Stimulated activated CD4-positive, alpha-beta T cell treated with anti-CD3 and anti-CD28 coated beads, Interleukin-15, amount 100 ng/mL, for 48 hours (primary cell): ENCODE measurements around the gene DOCK1.

Experiments used
- DNase-seq, 2 donors: peaks; one replicate each; pipeline ENCODE4 v3.0.0-alpha.2; 2020; ENCODE audit warnings: low read depth in 2 of 2

Gene DOCK1

GRCh38 chr10:127036987-127037386 lies 131.8 kb downstream of the DOCK1 start:
- no peak for DNase-seq

GRCh38 chr10:127039435-127039834 lies 134.2 kb downstream of the DOCK1 start:
- DNase-seq = no peak

- no peak for DNase-seq
These were observed 135.5 kb downstream of the DOCK1 start for GRCh38 chr10:127040756-127041155.

- DNase-seq = no peak
These were observed 136.3 kb downstream of the DOCK1 start for GRCh38 chr10:127041552-127041951.

- DNase-seq = no peak
These were observed 138.1 kb downstream of the DOCK1 start for GRCh38 chr10:127043301-127043700.

DNA sequence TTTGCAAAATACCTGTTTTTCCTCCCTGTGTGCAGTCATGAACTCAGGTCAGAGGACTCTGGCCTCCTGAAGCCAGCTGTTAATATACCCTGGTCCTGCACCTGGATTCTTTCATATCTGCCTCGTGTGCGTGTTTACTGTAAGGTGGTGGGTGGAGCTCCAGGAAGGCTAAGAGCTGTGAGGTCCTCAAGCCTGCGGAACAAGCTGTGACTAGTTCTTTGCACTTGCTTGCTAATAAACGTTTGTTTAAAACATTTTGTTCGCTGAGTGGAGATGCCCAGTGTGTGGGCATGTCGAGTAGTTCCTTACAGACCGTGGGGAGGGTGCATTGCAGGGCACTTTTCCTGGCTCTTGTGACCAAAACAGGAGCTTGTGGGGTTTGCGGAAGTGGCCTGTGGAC lies 139.0 kb downstream of the DOCK1 start:
- no peak for DNase-seq

- no peak for DNase-seq
These were observed 142.0 kb downstream of the DOCK1 start for GRCh38 chr10:127046975-127047877.

DNA sequence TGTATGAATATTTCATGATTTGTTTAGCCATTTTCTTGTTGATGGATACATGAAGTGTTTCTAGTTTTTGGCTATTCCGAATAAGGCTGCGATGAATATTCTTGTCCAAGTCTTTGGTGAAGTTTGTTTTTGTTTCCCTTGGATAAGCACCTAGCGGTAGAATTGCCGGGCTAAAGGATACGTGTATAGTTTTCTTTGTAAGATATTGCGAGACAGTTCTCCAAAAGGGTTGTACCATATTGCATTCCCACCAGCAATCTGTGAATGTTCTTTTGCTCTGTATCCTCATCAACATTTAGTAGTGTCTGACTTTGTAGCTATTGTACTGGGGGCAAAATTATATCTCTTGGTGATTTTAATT lies 142.6 kb downstream of the DOCK1 start:
- no peak for DNase-seq

DNA sequence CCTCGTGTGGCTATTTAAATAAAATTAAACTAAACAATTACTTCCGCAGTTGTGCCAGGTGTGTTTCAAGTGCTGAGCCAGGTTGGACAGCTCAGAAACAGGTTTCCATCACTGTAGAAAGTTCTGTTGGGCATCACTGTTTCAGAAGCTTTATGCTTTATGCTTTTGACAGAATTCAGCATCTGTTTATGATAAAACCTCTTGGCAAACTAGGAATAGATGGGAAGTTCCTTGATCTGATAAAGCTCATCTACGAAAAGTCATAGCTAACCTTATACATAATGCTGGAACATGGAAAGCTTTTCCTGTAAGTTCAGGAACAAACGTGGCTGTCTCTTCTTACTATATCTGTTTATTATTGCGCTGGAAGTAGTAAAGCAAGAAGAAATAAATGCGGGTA lies 143.4 kb downstream of the DOCK1 start:
- DNase-seq = no peak

DNA sequence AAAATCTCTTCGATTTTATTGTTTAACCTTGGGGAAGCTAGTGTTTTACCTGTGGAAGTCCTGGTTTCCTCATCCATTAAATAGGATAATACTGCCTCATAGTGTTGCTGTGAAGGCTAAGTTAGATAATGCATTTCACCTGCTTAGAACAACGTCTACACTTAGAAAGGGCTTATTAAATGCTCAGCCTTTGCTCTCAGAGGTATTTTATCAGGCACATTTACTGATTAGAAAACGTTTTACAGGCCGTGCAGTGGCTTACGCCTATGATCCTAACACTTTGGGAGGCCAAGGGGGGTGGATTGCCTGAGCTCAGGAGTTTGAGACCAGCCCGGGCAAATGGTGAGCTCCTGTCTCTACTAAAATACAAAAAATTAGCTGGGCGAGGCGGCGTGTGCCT lies 146.8 kb downstream of the DOCK1 start:
- no peak for DNase-seq

GRCh38 chr10:127055263-127055662 lies 150.0 kb downstream of the DOCK1 start:
- no peak for DNase-seq

DNA sequence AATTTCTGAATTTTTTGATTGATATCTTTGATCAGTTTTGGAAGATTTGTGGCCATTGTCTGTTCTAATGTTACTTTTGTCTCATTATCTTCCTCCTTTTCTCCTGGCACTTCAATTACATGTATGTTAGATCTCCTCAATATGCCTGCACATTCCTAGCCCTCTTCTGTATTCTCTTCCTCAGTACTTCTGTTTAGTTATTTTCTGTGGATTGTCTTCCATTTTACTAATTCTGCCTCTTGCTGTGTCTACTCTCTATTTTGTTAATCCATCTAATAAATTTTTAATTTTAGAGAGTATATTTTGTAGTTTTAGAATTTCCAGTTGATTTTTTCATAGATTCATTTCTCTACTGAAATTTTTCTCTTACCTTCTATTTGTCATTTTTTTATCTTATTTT lies 154.1 kb downstream of the DOCK1 start:
- no peak for DNase-seq

DNA sequence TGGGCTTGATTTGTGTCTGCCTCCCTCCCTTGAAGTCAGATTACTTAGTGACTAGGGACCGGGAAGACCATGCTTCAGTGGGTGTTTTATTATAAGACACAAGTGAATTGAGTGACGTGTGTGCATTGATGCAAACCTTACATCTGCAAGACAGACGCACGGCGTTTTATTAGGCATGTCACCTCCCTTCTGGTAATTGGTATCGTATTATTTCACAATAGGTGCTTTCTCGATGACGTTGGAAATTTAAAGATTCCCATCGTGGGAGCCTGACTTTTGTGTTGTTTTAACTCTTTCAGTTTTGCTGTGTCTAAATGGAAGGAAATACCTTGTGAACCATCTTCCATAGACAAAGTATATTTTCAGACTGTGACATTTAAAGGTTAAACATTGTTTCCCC lies 158.5 kb downstream of the DOCK1 start:
- DNase-seq = no peak

DNA sequence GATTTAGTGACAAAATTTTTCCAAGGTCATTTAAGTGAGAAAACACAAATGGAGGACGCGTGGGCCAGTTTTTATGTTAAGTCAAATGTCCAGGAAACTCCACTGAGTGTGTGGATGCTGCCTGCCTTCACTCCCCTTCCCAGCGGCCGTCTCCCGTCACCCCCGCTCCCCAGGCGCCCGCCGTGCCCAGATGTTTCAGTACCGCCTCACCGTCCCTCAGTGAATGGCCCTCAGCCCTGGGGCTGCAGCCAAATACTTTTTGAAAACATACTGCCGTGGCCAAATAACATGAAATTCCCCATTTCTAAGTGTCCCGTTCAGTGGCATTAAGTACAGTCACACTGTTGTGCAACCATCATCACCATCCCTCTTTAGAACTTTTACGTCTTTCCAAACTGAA lies 159.2 kb downstream of the DOCK1 start:
- DNase-seq = no peak

- no peak for DNase-seq
These were observed 162.4 kb downstream of the DOCK1 start for GRCh38 chr10:127067542-127068194.

DNA sequence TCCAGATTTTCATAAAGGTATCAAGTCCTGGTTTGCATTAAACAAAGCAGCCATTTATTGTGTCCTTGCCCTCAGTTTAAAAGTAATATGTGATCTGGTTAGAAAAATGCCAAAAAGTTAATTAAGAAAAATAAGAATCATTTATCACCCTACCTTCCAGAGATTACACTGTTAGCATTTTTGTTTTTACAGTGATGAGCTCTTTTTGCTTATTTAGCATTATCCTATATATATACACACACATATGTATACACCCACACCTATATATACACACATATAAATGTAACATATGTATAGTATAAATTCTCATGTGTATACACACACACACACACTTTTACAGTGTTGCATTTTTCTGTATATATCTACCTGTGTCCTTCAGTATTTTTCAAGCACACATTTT lies 163.3 kb downstream of the DOCK1 start:
- no peak for DNase-seq

DNA sequence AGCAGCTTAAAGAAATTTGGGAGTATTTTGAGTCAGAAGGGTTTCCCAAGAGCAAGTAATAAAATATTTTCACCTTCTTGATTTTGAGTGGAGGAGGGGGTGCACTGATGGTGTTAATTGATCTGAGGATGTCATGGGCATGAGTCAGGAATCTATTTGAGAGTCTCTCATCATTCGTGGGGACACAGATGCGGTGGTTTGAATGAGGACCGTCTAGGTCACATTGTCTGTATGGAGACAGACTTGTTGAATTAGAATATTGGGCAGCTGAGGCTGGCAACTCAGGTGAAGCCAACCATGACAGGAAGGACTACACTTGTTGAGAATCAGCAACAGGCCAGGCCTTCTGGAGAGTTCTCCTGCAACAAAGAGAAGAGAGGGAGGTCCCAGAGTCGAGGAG lies 164.2 kb downstream of the DOCK1 start:
- DNase-seq = no peak

- no peak for DNase-seq
These were observed 165.9 kb downstream of the DOCK1 start for GRCh38 chr10:127071126-127071525.

DNA sequence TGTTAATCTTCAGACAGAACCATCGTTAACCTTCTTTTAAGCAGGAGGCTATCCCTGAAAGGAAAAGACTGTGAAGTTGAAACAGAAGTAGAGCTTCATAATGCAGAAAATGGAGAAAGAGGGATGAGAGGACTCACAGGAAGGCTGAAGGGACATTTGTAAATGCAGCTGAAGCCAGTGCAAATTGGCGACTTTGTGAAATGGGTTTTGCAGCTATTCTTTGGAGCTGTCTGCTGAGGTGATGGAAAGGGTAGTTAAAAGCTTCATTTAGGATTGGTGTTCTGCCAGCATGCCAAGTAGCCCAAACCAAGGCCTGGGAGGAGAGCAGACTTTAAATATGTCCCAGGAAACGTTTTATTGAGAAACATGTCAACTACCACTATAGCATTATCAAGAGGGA lies 168.4 kb downstream of the DOCK1 start:
- no peak for DNase-seq

DNA sequence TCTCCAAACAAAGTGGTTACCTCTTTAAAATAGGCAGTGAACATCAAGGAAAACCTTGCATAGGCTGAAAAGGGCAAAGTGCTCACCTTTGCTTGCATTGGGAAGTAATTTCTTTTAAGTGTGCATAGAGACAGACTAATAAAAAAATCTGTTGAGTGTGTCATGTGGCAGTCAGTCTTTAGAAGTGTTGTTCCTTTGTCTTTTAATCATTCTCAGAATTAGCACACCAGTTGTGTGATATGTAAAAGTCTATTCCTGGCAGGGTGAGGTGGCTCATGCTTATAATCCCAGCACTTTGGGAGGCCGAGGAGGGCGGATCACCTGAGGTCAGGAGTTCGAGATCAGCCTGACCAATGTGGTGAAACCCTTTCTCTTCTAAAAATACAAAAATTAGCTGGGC lies 174.2 kb downstream of the DOCK1 start:
- DNase-seq = no peak

DNA sequence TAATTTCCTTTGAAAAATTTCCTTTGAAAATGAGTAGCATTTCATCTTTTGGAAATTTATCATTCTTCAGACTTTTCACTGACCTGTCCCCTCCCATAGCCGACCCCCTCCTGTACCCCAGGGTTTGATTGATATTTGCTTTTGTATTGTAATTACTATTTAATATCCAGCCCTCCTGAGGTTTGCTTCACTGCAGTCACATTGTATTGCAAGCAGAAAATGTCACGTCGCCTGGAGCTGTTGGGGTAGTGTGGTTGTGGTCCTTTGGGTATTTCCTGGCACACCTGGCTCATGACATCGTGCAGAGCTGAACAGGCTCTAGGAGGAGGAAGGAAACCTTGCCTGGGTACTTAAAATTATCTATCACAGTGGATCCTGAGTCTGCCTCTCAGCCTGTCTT lies 175.1 kb downstream of the DOCK1 start:
- no peak for DNase-seq

DNA sequence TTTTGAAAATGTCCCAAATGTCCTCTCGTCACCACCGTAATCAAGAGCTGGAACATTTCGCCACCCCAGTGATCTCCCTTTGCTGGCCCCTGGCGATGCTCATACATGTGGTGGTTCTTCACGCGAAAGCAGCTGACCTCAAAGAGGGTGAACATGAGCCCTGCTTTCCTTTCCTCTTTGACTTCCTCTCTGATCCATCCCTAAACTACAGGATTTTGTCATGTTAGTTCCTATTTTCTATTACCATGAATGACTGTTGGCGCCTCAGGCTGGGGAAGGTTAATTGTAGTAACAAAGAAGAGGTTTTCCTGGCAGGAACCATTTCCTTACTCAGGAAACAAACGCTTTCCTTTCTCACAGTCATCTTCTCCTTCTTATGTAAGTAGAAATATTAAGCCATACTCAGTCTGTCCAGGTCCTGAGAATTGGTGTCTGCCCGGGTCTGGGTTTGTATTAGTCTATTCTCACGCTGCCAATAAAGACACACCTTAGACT lies 176.7 kb downstream of the DOCK1 start:
- DNase-seq = no peak

GRCh38 chr10:127082651-127083050 lies 177.4 kb downstream of the DOCK1 start:
- no peak for DNase-seq
